Measurements from ENCODE around the gene STRIP2.
"Not testable (repeated sequence)": the region's sequence is repeated elsewhere in the genome, so short reads cannot be mapped to it uniquely, and the experiment has no call there.

Gene STRIP2

GRCh38 chr7:129532375-129532774 is 98.1 kb downstream of the STRIP2 start:
- DNase-seq (ENCODE audit: low spot score) = no peak

- not testable (repeated sequence) for DNase-seq (ENCODE audit: low spot score)
These were observed 100.5 kb downstream of the STRIP2 start for GRCh38 chr7:129534558-129535274.

DNA sequence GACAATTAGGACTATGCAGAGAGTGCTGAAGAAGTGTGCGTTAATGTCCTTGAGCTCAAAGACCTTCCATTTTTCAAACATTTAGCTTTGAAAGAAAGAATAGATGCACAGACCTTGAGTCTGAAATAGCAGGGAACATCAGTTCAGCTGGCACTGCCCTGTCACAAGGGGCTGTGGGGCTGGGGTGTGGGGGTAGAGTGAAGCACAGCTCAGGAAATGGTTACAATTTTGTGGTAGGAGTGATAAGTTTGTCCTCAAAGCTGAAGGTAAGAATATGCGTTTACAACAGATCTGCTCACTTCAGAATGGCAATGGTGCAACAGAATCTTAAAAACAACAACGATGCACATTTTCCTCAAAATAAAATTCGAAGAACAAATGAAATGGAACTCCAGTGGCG is 101.7 kb downstream of the STRIP2 start:
- no peak for DNase-seq (ENCODE audit: low spot score)

GRCh38 chr7:129536323-129536722 is 102.1 kb downstream of the STRIP2 start:
- no peak for DNase-seq (ENCODE audit: low spot score)
